ENCODE measurements around the gene BRINP2.
A peak's percentile ranks its signal among the peaks of the same experiment; 100 is the strongest.

BRINP2 gene, protein sequence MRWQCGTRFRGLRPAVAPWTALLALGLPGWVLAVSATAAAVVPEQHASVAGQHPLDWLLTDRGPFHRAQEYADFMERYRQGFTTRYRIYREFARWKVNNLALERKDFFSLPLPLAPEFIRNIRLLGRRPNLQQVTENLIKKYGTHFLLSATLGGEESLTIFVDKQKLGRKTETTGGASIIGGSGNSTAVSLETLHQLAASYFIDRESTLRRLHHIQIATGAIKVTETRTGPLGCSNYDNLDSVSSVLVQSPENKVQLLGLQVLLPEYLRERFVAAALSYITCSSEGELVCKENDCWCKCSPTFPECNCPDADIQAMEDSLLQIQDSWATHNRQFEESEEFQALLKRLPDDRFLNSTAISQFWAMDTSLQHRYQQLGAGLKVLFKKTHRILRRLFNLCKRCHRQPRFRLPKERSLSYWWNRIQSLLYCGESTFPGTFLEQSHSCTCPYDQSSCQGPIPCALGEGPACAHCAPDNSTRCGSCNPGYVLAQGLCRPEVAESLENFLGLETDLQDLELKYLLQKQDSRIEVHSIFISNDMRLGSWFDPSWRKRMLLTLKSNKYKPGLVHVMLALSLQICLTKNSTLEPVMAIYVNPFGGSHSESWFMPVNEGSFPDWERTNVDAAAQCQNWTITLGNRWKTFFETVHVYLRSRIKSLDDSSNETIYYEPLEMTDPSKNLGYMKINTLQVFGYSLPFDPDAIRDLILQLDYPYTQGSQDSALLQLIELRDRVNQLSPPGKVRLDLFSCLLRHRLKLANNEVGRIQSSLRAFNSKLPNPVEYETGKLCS

GRCh38 chr1:177170756-177171535, at the start of gene BRINP2:
BRINP2 (plus strand) TSS chr1:177170958; CDS start chr1:177229877, 58,919 bp downstream.
- Histone ChIP-seq H3K4me3 (ENCODE audit: low read depth, low read length) (peak within 1 kb of the TSS; percentile 62), H3K27ac (no peak within 1 kb of the TSS), H3K27me3 (ENCODE audit: insufficient read depth, low read depth, severe bottlenecking) (peaks cover 30% of the 10 kb centered on the region), H3K36me3 (no peaks in the 10 kb centered on the region), H3K9me3 (ENCODE audit: severe bottlenecking) (no peaks in the 10 kb centered on the region)
- peak; percentile 90 for DNase-seq
- no peak for TF ChIP-seq CTCF (IDR thresholded peaks at IDR 0.05; ENCODE audit: low read depth, low read length)

DNA sequence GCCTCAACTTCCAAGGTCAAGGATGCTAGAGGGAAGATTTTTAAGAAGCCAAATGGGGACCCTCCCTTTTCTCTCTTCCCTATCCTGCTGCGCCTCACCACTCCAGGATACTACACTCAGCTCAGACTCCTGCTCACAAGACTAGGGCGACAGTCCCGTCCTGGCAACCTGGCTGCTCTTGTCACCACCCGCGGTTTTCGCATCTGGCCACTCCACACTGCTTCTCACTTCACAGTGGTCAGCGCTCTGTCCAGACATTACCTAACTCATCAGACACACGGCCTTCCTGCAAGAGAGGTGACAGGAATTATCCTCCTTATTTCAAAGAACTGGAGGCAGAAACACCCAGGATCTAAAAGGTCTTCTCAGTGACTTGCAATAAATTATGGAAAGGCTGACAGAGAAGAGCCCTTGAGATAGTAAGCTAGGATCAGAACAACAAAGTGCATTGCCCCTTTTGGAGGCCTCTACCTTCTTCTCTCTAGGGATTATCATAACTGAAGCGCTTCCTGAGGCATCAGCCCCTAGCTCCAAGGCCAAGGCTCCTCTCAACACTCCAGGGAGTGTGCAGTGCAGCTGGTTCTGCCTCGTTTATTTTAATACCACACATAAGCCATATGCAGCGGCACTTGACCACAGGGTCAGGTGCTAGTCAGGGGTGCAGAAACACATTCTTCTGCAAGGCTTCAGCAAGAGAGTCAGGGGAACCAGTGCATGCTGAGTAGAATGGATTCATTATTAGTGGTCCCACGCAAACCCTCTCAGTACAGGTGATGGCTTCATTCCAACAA, 48.1 kb upstream of the BRINP2 start:
- peak; percentile 44 for DNase-seq
- Histone ChIP-seq H3K4me3 (ENCODE audit: low read depth, low read length) (no peak overlapping the region), H3K27ac (peak overlapping the region; percentile 24), H3K9me3 (ENCODE audit: severe bottlenecking) (no peaks in the 10 kb centered on the region), H3K36me3 (no peaks in the 10 kb centered on the region), H3K27me3 (ENCODE audit: insufficient read depth, low read depth, severe bottlenecking) (no peaks in the 10 kb centered on the region)
- TF ChIP-seq CTCF (IDR thresholded peaks at IDR 0.05; ENCODE audit: low read depth, low read length) = no peak

GRCh38 chr1:177124577-177125278, 46.0 kb upstream of the BRINP2 start:
- Histone ChIP-seq H3K27ac (no peak overlapping the region), H3K4me3 (ENCODE audit: low read depth, low read length) (no peak overlapping the region), H3K9me3 (ENCODE audit: severe bottlenecking) (no peaks in the 10 kb centered on the region), H3K36me3 (no peaks in the 10 kb centered on the region), H3K27me3 (ENCODE audit: insufficient read depth, low read depth, severe bottlenecking) (no peaks in the 10 kb centered on the region)
- no peak for DNase-seq
- no peak for TF ChIP-seq CTCF (IDR thresholded peaks at IDR 0.05; ENCODE audit: low read depth, low read length)

GRCh38 chr1:177126267-177126666, 44.5 kb upstream of the BRINP2 start:
- H3K36me3 ChIP-seq = no peaks in the 10 kb centered on the region
- H3K9me3 ChIP-seq (ENCODE audit: severe bottlenecking) = no peaks in the 10 kb centered on the region
- DNase-seq = no peak
- no peak overlapping the region for H3K4me3 ChIP-seq (ENCODE audit: low read depth, low read length)
- H3K27me3 ChIP-seq (ENCODE audit: insufficient read depth, low read depth, severe bottlenecking) = no peaks in the 10 kb centered on the region
- TF ChIP-seq CTCF (IDR thresholded peaks at IDR 0.05; ENCODE audit: low read depth, low read length) = no peak
- H3K27ac ChIP-seq = no peak overlapping the region

Measured in WERI-Rb-1 (cell line).